Heart left ventricle (tissue), 16 donors: ENCODE data around the gene TRAPPC14. TPM values are rescaled to one million over a fixed set of nuclear protein-coding genes. Genes with fewer than 3 reads are reported as not detected.
"Not testable (repeated sequence)": the region's sequence is repeated elsewhere in the genome, so short reads cannot be mapped to it uniquely, and the experiment has no call there.

Source experiments
- ATAC-seq, 4 donors: fragments of 200-7000 bp; cut with Tn5 transposase; one replicate each; pipeline ENCODE4 v1.9.1; 2020 to 2022; ENCODE audit warnings: moderate library complexity in 4 of 4, mild to moderate bottlenecking in 3 of 4, moderate number of reproducible peaks in 1 of 4
- DNase-seq, 5 donors: peaks; one replicate each; pipeline ENCODE4 v3.0.0-alpha.2; 2020
- H3K27ac ChIP-seq, 12 donors: fragments of 200-600 bp; sonication (generic) in 4 of 12; one replicate each; pipeline versions ENCODE4 v1.5.0 to v1.8.0; 2016 to 2022; ENCODE audit warnings: mild to moderate bottlenecking in 2 of 12
- H3K27me3 ChIP-seq, 9 donors: fragments of 200-600 bp; sonication (generic) in 2 of 9; one replicate each; pipeline versions ENCODE4 v1.5.1 to v1.8.0; 2016 to 2022; ENCODE audit warnings: mild to moderate bottlenecking in 3 of 9
- H3K36me3 ChIP-seq, 9 donors: fragments of 200-600 bp; sonication (generic) in 2 of 9; one replicate each; pipeline versions ENCODE4 v1.5.0 to v1.8.0; 2018 to 2022; ENCODE audit warnings: mild to moderate bottlenecking in 2 of 9
- H3K4me1 ChIP-seq, 12 donors: fragments of 200-600 bp; sonication (generic) in 4 of 12; one replicate each; pipeline versions ENCODE4 v1.5.0 to v1.8.0; 2016 to 2022; ENCODE audit warnings: mild to moderate bottlenecking in 3 of 12
- H3K4me3 ChIP-seq, 12 donors: fragments of 200-600 bp; sonication (generic) in 4 of 12; one replicate each; pipeline versions ENCODE4 v1.5.0 to v1.8.0; 2017 to 2022; ENCODE audit warnings: mild to moderate bottlenecking in 9 of 12, moderate library complexity in 4 of 12
- H3K9me3 ChIP-seq, 12 donors: fragments of 200-600 bp; sonication (generic) in 4 of 12; one replicate each; pipeline versions ENCODE4 v1.5.0 to v1.8.0; 2016 to 2022; ENCODE audit warnings: mild to moderate bottlenecking in 1 of 12
- POLR2A ChIP-seq, 2 donors: fragments of 450-650 bp; IDR thresholded peaks; one replicate each; pipeline ENCODE4 v1.6.1; 2017; ENCODE audit warnings: antibody characterized with exemption in 2 of 2, mild to moderate bottlenecking in 2 of 2, moderate library complexity in 2 of 2
- WGBS, 4 donors: extraction: QIAGEN DNeasy Blood & Tissue Kit in 2 of 4; methylation state at CpG; one replicate each; pipeline versions ENCODE4 v1.1.5 to v1.1.7; 2013 to 2018; 5-methylcytosine and 5-hydroxymethylcytosine counted together
- intact Hi-C, 10 donors: fragments of 100-400 bp; cut with DNase I; formaldehyde crosslinking; loops; one replicate each; pipeline versions ENCODE4 v1.11.1 to v1.14.2; 2022
- polyA plus RNA-seq, 2 donors: library from polyadenylated mRNA; stranded (reverse); fragments of 200-250 nt; gene quantifications; one replicate each; pipeline ENCODE4 v1.2.3, GENCODE V29; 2013
- total RNA-seq, 9 donors: library from RNA; depleted of rRNA in 2 of 9; stranded (reverse); fragments of >200 nt in 2 of 9; fragmentation: NEBNext Ultra II Directional in 3 of 9; extraction: Animal tissue kit (Norgen Biotek cat#: 25700) in 3 of 9; gene quantifications; one replicate each; pipeline versions ENCODE4 v1.1.0 to v1.2.4, GENCODE V29; 2016 to 2023
- TF ChIP-seq, protein P1 (sequence below), 12 donors: fragments of 200-600 bp; sonication (generic) in 4 of 12; IDR thresholded peaks; one replicate each; pipeline versions ENCODE4 v1.5.0 to v1.8.0; 2018 to 2022; ENCODE audit warnings: antibody characterized with exemption in 12 of 12, mild to moderate bottlenecking in 5 of 12
- donor health status: ischemic (EF 13 %, LVEDD 7.1; RV severe dilation, severe dysfunction).
- donor health status: healthy with polysubstance abuse.
- donor health status: DM: no; HTN: yes; CAD: no.
- donor health status: DM: no; HTN: no; CAD: no.
- donor health status: ischemic (EF 25% LVEDD 6.9; RV normal size, moderate dysfunction).
- donor health status: ischemic (EF 25% LVEDD 5.7; RV mildly dilated, moderate dysfunction).
- donor health status: healthy.
- donor health status: DM: yes; HTN: yes; CAD: no.
- donor health status: ischemic (EF 35%, LVEDD 5.7; RV mildly dilated, moderate dysfunction).
- donor health status: nonischemic (EF 11% LVEDD 7.7; RV severe dilation, severe dysfunction).
- donor health status: DM: yes; HTN: yes; CAD: no.
- donor health status: PGD.
- donor health status: ischemic (EF 29% LVEDD 5.4; RV normal size, mild dysfunction).
- donor health status: nonischemic (EF 23%, LVEDD 6.1; RV moderate dilation, normal function).

The TRAPPC14 gene
- total and polyA plus RNA-seq, 11 donors: 4.0 to 14.9 (median 7.4) TPM

DNA sequence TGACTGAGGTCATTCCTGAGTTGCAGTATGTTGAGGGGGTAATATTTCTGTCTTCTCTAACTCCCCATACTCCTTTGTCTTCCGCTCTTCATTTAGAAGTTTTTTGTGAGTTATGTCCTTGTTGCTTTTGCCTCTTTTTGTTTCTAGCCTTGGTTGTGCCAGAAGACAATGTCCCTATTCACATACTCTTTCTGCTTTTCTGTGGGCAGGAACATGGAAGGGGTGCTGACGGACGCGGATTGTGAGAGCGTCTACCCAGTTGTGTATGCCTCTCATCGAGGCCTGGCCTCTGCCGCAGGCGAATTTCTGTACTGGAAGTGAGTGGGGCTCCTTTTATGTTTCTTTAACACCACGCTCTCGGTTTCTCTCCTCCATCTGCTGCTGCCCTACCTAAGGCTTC is 39.7 kb upstream of the TRAPPC14 start:
- 91 to 96% (median 94%) methylated on average over 10 of the region's 10 CpGs for WGBS, 4 donors
- Histone ChIP-seq H3K9me3 (no peaks in the 10 kb centered on the region), H3K27me3 (no peaks in the 10 kb centered on the region), H3K27ac (no peak overlapping the region), H3K4me3 (no peak overlapping the region), H3K4me1 (no peaks in the 10 kb centered on the region), H3K36me3 (no peaks in the 10 kb centered on the region)
- DNase-seq (no peak), ATAC-seq (no peak)
- TF ChIP-seq, protein P1, sequence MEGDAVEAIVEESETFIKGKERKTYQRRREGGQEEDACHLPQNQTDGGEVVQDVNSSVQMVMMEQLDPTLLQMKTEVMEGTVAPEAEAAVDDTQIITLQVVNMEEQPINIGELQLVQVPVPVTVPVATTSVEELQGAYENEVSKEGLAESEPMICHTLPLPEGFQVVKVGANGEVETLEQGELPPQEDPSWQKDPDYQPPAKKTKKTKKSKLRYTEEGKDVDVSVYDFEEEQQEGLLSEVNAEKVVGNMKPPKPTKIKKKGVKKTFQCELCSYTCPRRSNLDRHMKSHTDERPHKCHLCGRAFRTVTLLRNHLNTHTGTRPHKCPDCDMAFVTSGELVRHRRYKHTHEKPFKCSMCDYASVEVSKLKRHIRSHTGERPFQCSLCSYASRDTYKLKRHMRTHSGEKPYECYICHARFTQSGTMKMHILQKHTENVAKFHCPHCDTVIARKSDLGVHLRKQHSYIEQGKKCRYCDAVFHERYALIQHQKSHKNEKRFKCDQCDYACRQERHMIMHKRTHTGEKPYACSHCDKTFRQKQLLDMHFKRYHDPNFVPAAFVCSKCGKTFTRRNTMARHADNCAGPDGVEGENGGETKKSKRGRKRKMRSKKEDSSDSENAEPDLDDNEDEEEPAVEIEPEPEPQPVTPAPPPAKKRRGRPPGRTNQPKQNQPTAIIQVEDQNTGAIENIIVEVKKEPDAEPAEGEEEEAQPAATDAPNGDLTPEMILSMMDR (IDR thresholded peaks at IDR 0.05): no peak
- no peak for TF ChIP-seq POLR2A (IDR thresholded peaks at IDR 0.05)
- intact Hi-C loops: no loop called here

DNA sequence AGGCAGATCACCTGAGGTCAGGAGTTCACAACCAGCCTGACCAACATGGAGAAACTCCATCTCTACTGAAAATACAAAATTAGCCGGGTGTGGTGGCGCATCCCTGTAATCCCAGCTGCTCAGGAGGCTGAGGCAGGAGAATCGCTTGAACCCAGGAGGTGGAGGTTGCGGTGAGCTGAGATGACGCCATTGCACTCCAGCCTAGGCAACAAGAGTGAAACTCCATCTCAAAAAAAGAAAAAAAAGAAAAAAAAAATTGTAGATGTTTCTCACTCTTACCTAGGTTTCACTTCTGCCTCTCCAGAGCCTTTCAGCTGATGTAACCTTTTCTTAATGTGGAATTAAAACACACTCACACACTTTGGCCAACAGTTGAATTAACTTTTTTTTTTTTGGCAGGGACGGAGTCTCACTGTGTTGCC is 37.4 kb upstream of the TRAPPC14 start:
- 94 to 98% (median 96%) methylated on average over 6 of the region's 6 CpGs for WGBS, 4 donors
- intact Hi-C loops, H3K4me1 ChIP-seq, DNase-seq, H3K9me3 ChIP-seq, ATAC-seq, H3K4me3 ChIP-seq, H3K27me3 ChIP-seq, H3K36me3 ChIP-seq, H3K27ac ChIP-seq: not testable (repeated sequence)

DNA sequence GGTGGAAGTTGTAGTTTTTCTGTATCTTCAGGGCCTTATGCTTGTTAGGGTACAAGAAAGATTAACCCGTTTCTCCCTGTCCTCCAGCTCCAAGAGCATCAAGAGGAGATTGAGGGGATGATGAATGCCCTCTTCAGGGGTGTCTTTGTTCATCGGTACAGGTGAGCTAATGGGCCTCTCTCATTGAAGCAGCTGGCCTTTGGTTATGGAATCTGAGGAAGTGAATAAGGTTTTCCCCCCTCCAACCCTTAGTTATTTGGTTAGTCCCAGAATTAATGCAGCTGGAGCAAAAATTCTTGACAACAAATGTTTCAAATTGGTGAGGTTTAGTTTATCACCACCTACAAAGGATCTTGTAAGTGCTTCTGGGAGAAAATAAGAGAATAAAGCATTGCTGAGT is 36.7 kb upstream of the TRAPPC14 start:
- WGBS, 4 donors: 78 to 92% (median 89%) methylated on average over 2 of the region's 2 CpGs
- Histone ChIP-seq H3K36me3 (no peaks in the 10 kb centered on the region), H3K9me3 (no peaks in the 10 kb centered on the region), H3K27me3 (no peaks in the 10 kb centered on the region), H3K4me1 (peaks cover 0 to 9% (median 0%) of the 10 kb centered on the region in 12 donors), H3K27ac (no peak overlapping the region), H3K4me3 (no peak overlapping the region)
- DNase-seq: no peak
- intact Hi-C loops: no loop called here
- TF ChIP-seq, protein P1 (IDR thresholded peaks at IDR 0.05): no peak
- no peak for TF ChIP-seq POLR2A (IDR thresholded peaks at IDR 0.05)
- no peak for ATAC-seq

DNA sequence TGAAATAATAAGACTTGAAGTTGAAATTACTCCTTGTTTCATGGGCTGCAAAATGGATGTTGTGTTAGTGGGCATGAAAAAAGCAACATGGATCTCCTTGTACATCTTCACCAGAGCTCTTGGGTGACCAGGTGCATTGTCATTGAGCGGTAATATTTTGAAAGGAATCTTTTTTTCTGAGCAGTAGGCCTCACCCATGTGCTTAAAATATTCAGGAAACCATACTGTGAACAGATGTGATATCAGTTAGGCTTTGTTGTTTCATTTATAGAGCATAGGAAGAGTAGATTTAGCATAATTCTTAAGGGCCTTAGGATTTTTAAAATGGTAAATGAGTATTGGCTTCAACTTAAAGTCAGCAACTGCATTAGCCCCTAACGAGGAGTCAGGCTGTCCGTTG is 34.4 kb upstream of the TRAPPC14 start:
- Histone ChIP-seq H3K36me3 (no peaks in the 10 kb centered on the region), H3K9me3 (no peaks in the 10 kb centered on the region), H3K27me3 (no peaks in the 10 kb centered on the region), H3K4me3 (no peak overlapping the region), H3K27ac (no peak overlapping the region), H3K4me1 (peaks cover 0 to 13% (median 0%) of the 10 kb centered on the region in 12 donors)
- no peak for DNase-seq
- ATAC-seq: no peak
- intact Hi-C loops: no loop called here
- TF ChIP-seq POLR2A (IDR thresholded peaks at IDR 0.05): no peak
- TF ChIP-seq, protein P1 (IDR thresholded peaks at IDR 0.05): no peak
- 72 to 85% (median 76%) methylated on average over 3 of the region's 3 CpGs for WGBS, 4 donors

DNA sequence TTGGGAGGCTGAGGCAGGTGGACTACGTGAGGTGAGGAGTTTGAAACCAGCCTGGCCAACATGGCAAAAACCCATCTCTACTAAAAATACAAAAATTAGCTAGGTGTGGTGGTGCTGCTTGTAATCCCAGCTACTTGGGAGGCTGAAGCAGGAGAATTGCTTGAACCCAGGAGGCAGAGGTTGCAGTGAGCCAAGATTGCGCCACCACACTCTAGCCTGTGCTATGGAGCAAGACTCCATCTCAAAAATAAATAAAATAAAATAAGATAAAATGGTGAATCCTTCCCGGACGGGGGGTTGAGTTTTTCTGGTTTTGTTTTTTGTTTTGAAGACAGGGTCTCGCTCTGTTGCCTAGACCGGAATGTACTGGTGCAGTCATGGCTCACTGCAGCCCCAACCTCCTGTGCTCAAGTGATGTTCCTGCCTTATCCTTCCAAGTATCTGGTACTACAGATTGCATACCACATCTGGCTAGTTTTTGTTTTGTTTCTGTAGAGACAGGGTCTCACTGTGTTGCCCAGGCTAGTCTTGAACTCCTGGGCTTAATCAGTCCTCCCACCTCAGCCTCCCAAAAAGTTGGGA is 33.8 kb upstream of the TRAPPC14 start:
- intact Hi-C loops, H3K27me3 ChIP-seq, DNase-seq, H3K36me3 ChIP-seq, H3K9me3 ChIP-seq, H3K4me3 ChIP-seq, H3K27ac ChIP-seq, ATAC-seq: not testable (repeated sequence)
- WGBS, 4 donors: 91 to 96% (median 93%) methylated on average over 6 of the region's 6 CpGs
- H3K4me1 ChIP-seq: peaks cover 0 to 13% (median 0%) of the 10 kb centered on the region in 12 donors
